Body of pancreas (tissue), 4 donors: ENCODE measurements around the gene ASPRV1.

Source experiments
- CTCF ChIP-seq, 7 experiments: fragments of 450-650 bp in 4 of 7; fragments of 200-600 bp in 3 of 7; sonication (generic) in 3 of 7; IDR thresholded peaks; one replicate each; pipeline ENCODE4 v1.5.1; 2016 to 2019; ENCODE audit warnings: antibody characterized with exemption in 7 of 7
- POLR2A ChIP-seq, 3 donors: fragments of 450-650 bp; IDR thresholded peaks; one replicate each; pipeline ENCODE4 v1.6.1; 2016; ENCODE audit warnings: antibody characterized with exemption in 3 of 3, mild to moderate bottlenecking in 2 of 3

DNA sequence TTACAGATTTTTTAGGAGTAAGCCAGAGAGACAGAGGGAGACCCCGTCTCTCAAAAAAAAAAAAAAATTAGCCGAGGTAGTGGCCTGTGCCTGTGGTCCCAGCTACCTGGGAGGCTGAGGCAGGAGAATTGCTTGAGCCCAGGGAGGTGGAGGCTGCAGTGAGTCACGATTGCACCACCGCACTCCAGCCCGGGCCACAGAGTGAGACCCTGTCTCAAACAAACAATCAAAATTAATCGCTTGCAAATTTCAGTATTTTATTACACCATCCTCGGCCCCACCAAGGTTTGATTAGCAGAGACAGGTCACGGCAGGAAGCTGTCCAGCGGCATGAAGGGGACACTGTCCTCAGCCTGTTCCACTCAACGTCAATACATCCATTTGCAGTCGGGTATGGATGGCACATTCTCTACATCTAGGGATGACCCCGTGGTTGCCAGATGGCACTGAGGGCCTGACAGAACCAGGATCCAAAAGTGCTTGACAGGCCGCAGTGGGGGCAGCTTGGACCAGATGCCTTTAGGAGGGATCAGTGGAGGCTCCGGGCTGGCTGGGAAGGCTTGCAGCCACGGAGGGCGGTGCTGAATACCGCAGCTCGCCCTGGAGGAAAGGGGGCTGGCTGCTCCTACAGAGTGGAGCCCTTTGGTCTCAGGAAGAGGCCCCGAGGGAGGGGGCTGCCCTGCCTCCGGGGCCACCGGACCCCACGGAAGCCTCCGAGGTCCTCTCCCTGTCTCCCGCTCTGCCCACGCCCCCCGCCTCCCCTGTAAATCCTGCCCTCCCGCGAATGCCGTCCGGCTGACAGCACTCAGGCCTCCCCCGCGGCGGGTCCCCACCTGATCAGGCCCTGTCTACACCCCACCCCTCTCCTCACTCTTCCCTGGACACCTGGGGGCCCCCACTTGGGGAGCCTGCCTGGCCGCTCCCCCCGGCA, 13.1 kb downstream of the ASPRV1 start:
- TF ChIP-seq CTCF (IDR thresholded peaks at IDR 0.05) (no peak), POLR2A (IDR thresholded peaks at IDR 0.05) (no peak)
